ENCODE data around the gene LACTB. TPM values are rescaled to one million over a fixed set of nuclear protein-coding genes. Genes with fewer than 3 reads are reported as not detected.

Gene LACTB
- total RNA-seq, 1 donor from 2014 or later, result 9.7 TPM

GRCh38 chr15:63157118-63157843 is 35.6 kb downstream of the LACTB start, which contains the start of gene RPS27L:
Gene RPS27L (minus strand): TSS chr15:63157477. CDS start chr15:63157405, 72 bp downstream.
- TF ChIP-seq, protein P1, sequence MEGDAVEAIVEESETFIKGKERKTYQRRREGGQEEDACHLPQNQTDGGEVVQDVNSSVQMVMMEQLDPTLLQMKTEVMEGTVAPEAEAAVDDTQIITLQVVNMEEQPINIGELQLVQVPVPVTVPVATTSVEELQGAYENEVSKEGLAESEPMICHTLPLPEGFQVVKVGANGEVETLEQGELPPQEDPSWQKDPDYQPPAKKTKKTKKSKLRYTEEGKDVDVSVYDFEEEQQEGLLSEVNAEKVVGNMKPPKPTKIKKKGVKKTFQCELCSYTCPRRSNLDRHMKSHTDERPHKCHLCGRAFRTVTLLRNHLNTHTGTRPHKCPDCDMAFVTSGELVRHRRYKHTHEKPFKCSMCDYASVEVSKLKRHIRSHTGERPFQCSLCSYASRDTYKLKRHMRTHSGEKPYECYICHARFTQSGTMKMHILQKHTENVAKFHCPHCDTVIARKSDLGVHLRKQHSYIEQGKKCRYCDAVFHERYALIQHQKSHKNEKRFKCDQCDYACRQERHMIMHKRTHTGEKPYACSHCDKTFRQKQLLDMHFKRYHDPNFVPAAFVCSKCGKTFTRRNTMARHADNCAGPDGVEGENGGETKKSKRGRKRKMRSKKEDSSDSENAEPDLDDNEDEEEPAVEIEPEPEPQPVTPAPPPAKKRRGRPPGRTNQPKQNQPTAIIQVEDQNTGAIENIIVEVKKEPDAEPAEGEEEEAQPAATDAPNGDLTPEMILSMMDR (conservative IDR thresholded peaks at IDR 0.05; ENCODE audit: low read depth, low read length), result no peak
- peak within 1 kb of the TSS; percentile 92 for H3K4me3 ChIP-seq (ENCODE audit: low read depth, low read length)
- peak; percentile 46 for DNase-seq (ENCODE audit: low read depth)

DNA sequence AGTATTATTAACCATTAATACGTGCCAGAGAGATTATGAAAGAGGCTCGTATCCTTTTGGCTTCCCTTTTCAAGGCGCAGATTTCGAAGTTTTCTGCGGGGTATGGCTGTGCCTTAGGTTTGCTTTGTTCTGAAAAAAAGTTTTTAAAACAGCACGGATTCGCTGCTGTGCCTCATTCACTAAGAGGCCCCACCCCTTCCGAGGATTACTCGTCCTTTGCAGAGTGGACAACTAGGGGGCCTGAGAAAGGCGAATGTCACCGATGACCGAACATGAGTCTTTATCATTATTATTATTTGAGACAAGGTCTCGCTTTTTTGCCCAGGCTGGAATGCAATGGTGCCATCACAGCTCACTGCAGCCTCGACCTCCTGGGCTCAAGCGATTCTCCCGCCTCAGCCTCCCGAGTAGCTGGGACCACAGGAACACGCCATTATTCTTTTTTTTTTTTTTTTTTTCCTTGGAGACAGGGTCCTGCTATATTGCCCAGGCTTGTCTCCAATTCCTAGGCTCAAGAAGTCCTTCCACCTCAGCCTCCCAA is 36.3 kb downstream of the LACTB start:
- TF ChIP-seq, protein P1 (conservative IDR thresholded peaks at IDR 0.05; ENCODE audit: low read depth, low read length), result peak; percentile 22
- peak overlapping the region; percentile 92 for H3K4me3 ChIP-seq (ENCODE audit: low read depth, low read length)
- DNase-seq (ENCODE audit: low read depth), result no peak

- no peak for DNase-seq (ENCODE audit: low read depth)
- H3K4me3 ChIP-seq (ENCODE audit: low read depth, low read length), result no peak overlapping the region
- TF ChIP-seq, protein P1 (conservative IDR thresholded peaks at IDR 0.05; ENCODE audit: low read depth, low read length), result no peak
Observed at GRCh38 chr15:63160638-63161037, 39.0 kb downstream of the LACTB start.

GRCh38 chr15:63163217-63163616 is 41.6 kb downstream of the LACTB start:
- DNase-seq (ENCODE audit: low read depth), result no peak
- H3K4me3 ChIP-seq (ENCODE audit: low read depth, low read length), result no peak overlapping the region
- TF ChIP-seq, protein P1 (conservative IDR thresholded peaks at IDR 0.05; ENCODE audit: low read depth, low read length), result no peak

DNA sequence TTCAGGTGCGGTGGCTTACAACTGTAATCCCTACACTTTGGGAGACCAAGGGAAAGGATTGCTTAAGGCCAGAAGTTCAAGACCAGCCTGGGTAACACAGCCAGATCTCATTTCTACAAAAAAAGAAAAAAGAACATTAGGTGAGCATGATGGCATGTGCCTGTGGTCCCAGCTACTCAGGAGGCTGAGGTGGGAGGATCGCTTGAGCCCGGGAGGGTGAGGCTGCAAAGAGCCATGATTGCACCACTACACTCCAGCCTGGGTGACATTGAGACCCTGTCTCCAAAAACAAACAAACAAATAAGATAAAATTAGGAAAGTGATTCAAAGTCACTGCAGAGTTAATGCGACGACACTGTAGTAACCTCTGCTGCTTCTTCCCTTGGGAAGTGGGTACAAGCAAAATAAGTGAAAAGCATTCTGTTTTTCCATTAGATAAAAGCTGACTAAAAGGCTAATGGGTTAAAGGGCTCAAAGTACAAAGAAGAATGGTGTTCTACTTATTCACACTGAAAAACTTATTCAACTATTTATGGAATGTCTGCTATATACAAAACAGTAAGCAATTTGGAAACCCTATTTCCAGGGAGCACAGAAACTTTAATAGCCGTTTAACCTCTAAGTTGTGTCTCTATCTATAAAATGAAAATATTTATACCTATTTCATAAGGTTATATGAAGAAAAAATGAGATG is 43.7 kb downstream of the LACTB start:
- H3K4me3 ChIP-seq (ENCODE audit: low read depth, low read length), result no peak overlapping the region
- TF ChIP-seq, protein P1 (conservative IDR thresholded peaks at IDR 0.05; ENCODE audit: low read depth, low read length), result no peak
- no peak for DNase-seq (ENCODE audit: low read depth)

GRCh38 chr15:63166219-63166618 is 44.6 kb downstream of the LACTB start:
- no peak for DNase-seq (ENCODE audit: low read depth)
- no peak overlapping the region for H3K4me3 ChIP-seq (ENCODE audit: low read depth, low read length)
- TF ChIP-seq, protein P1 (conservative IDR thresholded peaks at IDR 0.05; ENCODE audit: low read depth, low read length), result peak; percentile 39
